GM19397 (cell line): Measurements from ENCODE around the gene TSR1.
"Not testable (repeated sequence)": the region's sequence is repeated elsewhere in the genome, so short reads cannot be mapped to it uniquely, and the experiment has no call there.

Source experiments
- ATAC-seq: cut with Tn5 transposase; IDR thresholded peaks from one replicate; pipeline ENCODE4 v1.9.1; 2021; ENCODE audit warnings: mild to moderate bottlenecking, moderate library complexity; ENCODE audit not compliant: unreplicated experiment

The TSR1 gene

GRCh38 chr17:2338315-2338657, 2.0 kb upstream of the TSR1 start:
- no peak for ATAC-seq

GRCh38 chr17:2337544-2338314, 1.5 kb upstream of the TSR1 start:
- ATAC-seq, result peak; percentile 18

GRCh38 chr17:2336852-2337543, 741 bp upstream of the TSR1 start, which contains the start of gene SGSM2:
SGSM2 (plus strand) TSS chr17:2337501; CDS start chr17:2337689, 188 bp downstream.
- peak; percentile 45 for ATAC-seq

- ATAC-seq, result no peak
These were observed 487 bp downstream of the TSR1 start for GRCh38 chr17:2335726-2336214.

- no peak for ATAC-seq
These were observed 5.0 kb downstream of the TSR1 start for GRCh38 chr17:2331303-2331702.

GRCh38 chr17:2323629-2324314, 12.5 kb downstream of the TSR1 start:
- ATAC-seq, result no peak

- no peak for ATAC-seq
These were observed 14.9 kb downstream of the TSR1 start for GRCh38 chr17:2321399-2321798.

- ATAC-seq, result no peak
These were observed 17.2 kb downstream of the TSR1 start for GRCh38 chr17:2319051-2319450.

- ATAC-seq, result no peak
These were observed 18.5 kb downstream of the TSR1 start for GRCh38 chr17:2317796-2318195.

- ATAC-seq, result not testable (repeated sequence)
These were observed 19.4 kb downstream of the TSR1 start for GRCh38 chr17:2316916-2317205.

- ATAC-seq, result no peak
These were observed 23.5 kb downstream of the TSR1 start for GRCh38 chr17:2312736-2313135.

- ATAC-seq, result no peak
These were observed 26.7 kb downstream of the TSR1 start for GRCh38 chr17:2309338-2310154.

- no peak for ATAC-seq
These were observed 31.3 kb downstream of the TSR1 start for GRCh38 chr17:2304931-2305330.

GRCh38 chr17:2303204-2304188, 32.8 kb downstream of the TSR1 start, which contains the start of the genes SMG6 and SRR:
SMG6 (minus strand) TSS chr17:2303785; CDS start chr17:2303720, 65 bp downstream.
SRR (plus strand) TSS chr17:2303950; CDS start chr17:2315561, 11,611 bp downstream.
- ATAC-seq, result peak; percentile 86

GRCh38 chr17:2302778-2303203, 33.5 kb downstream of the TSR1 start:
- ATAC-seq, result peak; percentile 3

GRCh38 chr17:2299756-2300155, 36.5 kb downstream of the TSR1 start:
- no peak for ATAC-seq

- no peak for ATAC-seq
These were observed 37.1 kb downstream of the TSR1 start for GRCh38 chr17:2299136-2299535.

GRCh38 chr17:2297023-2297422, 39.2 kb downstream of the TSR1 start:
- ATAC-seq, result no peak

- ATAC-seq, result no peak
These were observed 40.7 kb downstream of the TSR1 start for GRCh38 chr17:2295575-2295974.

- ATAC-seq, result no peak
These were observed 44.2 kb downstream of the TSR1 start for GRCh38 chr17:2292100-2292499.
